GM10847 (cell line): ENCODE measurements around the gene EGLN2.

Experiments
- POLR2A ChIP-seq: IDR thresholded peaks from 2 replicates; pipeline ENCODE4 v1.6.1; 2011; ENCODE audit not compliant: insufficient read length; ENCODE audit errors: extremely low read depth

EGLN2 gene

GRCh38 chr19:40798683-40799557, at the start of gene EGLN2:
Gene EGLN2, plus strand, starts transcription at chr19:40799191. Its CDS starts 1,382 bp downstream, at chr19:40800573.
- peak; percentile 66 for TF ChIP-seq POLR2A

- peak; percentile 51 for TF ChIP-seq POLR2A
These were observed 48.7 kb upstream of the EGLN2 start, which contains the start of gene ACTMAP for GRCh38 chr19:40750058-40750873. Gene ACTMAP, minus strand, starts transcription at chr19:40750477. Its CDS starts 674 bp downstream, at chr19:40749803.

GRCh38 chr19:40750874-40751537, 48.0 kb upstream of the EGLN2 start, which contains the start of gene SNRPA:
Gene SNRPA, plus strand, starts transcription at chr19:40751203. Its CDS starts 206 bp downstream, at chr19:40751409.
- TF ChIP-seq POLR2A, result peak; percentile 58

GRCh38 chr19:40752257-40752781, 46.7 kb upstream of the EGLN2 start:
- no peak for TF ChIP-seq POLR2A

DNA sequence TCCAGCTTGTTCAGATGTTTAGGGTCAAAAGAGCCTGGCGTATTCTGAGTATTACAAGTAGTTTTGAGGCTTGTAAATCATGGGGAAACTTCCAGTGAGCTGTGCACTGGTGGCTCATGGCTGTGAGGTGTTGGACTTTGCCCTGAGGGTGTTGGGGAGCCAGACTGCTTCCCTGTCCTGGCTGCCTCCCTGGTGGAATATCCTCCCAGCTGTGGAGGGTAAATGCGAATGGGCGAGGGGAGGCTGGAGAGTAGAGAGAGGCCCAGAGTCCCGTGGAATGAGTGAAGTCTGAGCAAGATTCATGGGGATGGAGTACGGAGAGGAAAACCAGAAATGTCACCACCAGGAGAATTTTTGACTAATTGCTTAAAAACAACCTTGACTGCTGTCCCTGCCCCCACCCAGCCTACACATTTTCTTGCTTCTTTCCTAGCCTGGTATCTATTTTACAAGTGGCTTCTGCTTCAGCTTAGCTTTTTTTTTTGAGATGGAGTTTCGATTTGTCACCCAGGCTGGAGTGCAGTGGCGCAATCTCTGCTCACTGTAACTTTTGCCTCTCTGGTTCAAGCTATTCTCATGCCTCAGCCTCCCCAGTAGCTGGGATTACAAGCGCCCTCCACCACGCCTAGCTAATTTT, 44.3 kb upstream of the EGLN2 start:
- TF ChIP-seq POLR2A, result no peak

DNA sequence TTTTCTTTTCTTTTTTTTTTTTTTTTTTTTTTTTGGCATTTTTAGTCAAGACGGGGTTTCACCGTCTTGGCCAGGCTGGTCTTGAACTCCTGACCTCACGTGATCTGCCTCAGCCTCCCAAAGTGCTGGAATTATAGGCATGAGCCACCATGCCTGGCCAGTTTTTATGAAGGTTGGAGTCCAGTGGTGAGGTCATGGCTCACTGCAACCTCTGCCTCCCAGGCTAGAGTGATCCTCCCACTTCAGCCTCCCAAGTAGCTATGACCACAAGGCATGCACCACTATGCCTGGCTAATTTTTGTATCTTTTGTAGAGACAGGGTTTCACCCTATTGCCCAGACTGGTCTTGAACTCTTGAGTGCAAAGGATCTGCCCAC, 43.8 kb upstream of the EGLN2 start:
- TF ChIP-seq POLR2A, result no peak

DNA sequence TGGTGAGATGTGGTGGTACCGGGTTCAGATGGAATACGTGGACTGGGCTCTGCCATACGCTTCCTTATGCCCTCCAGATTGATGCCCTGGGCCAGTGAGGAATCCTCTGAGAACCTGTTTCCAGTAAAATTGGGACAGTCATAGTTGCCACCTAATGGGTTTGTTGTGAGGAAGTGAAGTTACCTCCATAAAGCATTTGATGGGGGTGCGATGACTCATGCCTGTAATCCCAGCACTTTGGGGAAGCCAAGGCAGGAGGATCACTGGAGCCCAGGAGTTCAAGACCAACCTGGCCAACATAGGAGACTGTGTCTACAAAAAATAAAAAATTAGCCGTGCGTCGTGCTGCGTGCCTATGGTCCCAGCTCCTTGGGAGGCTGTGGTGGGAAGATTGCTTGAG, 43.2 kb upstream of the EGLN2 start:
- no peak for TF ChIP-seq POLR2A

GRCh38 chr19:40756502-40757110, 42.4 kb upstream of the EGLN2 start:
- no peak for TF ChIP-seq POLR2A

- no peak for TF ChIP-seq POLR2A
These were observed 40.5 kb upstream of the EGLN2 start for GRCh38 chr19:40758491-40758890.

DNA sequence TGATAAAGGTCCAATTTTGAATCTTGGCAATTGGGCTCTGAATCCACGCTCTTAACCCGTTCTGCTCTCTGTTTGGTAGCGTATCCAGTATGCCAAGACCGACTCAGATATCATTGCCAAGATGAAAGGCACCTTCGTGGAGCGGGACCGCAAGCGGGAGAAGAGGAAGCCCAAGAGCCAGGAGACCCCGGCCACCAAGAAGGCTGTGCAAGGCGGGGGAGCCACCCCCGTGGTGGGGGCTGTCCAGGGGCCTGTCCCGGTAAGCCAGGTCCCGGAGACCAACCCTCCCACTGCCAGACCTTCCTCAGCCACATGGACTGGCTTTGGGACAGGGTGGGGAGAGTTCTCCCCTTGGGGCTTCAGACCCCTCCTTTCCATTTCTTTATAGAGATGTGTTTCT, 39.6 kb upstream of the EGLN2 start:
- no peak for TF ChIP-seq POLR2A

DNA sequence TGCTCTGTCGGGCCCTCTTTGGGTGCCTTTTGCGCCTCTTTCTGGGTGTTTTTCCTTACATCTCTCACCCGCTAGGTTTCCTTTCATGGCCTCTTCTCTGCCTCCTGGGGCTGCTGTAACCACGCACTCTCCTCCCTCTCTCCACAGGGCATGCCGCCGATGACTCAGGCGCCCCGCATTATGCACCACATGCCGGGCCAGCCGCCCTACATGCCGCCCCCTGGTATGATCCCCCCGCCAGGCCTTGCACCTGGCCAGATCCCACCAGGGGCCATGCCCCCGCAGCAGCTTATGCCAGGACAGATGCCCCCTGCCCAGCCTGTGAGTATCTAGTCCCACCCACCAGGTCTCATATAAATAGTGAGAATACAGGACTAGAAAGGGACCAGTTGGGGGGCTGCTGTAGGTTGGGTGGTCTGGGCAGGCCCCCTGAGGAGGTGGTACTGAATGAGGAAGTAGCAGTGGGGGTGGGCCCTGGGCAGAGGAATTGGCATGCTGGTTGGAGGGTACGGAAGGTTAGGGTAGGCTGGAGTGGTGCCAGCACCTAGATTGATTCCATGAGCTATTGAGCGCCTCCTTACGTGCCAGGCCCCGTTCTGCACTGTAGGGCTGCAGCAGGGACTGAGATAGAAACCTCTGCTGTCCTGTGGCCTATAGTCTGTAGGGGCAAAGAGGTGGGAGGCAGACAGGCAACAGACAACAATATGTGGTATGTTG, 36.1 kb upstream of the EGLN2 start:
- TF ChIP-seq POLR2A, result no peak

- TF ChIP-seq POLR2A, result no peak
These were observed 35.5 kb upstream of the EGLN2 start for GRCh38 chr19:40763526-40763925.

- no peak for TF ChIP-seq POLR2A
These were observed 35.0 kb upstream of the EGLN2 start for GRCh38 chr19:40763963-40764362.

GRCh38 chr19:40768869-40769268, 30.1 kb upstream of the EGLN2 start:
- no peak for TF ChIP-seq POLR2A
